Lower leg skin (tissue), 4 donors: ENCODE measurements around the gene MAST3. TPM values are rescaled to one million over a fixed set of nuclear protein-coding genes. Genes with fewer than 3 reads are reported as not detected.

Experiments used
- DNase-seq, 2 donors: peaks; one replicate each; pipeline ENCODE4 v3.0.0-alpha.2; 2019; ENCODE audit warnings: low spot score in 2 of 2
- H3K4me3 ChIP-seq: fragments of 200-600 bp; sonication (generic); 2 replicates; pipeline ENCODE4 v1.5.1; 2017; ENCODE audit warnings: mild to moderate bottlenecking, low read depth; ENCODE audit not compliant: poor library complexity, severe bottlenecking
- CTCF ChIP-seq, 3 donors: fragments of 450-650 bp; IDR thresholded peaks; one replicate each; pipeline ENCODE4 v1.5.1; 2016; ENCODE audit warnings: antibody characterized with exemption in 3 of 3, mild to moderate bottlenecking in 3 of 3, moderate library complexity in 2 of 3
- POLR2A ChIP-seq, 2 donors: fragments of 450-650 bp; IDR thresholded peaks; one replicate each; pipeline ENCODE4 v1.6.1; 2016 to 2017; ENCODE audit warnings: antibody characterized with exemption in 2 of 2, mild to moderate bottlenecking in 1 of 2, moderate library complexity in 1 of 2
- WGBS, 2 donors: methylation state at CpG; one replicate each; pipeline ENCODE4 v1.1.5; 2018; 5-methylcytosine and 5-hydroxymethylcytosine counted together
- intact Hi-C: fragments of 100-400 bp; cut with DNase I; formaldehyde crosslinking; loops from one replicate; pipeline ENCODE4 v1.15.0; 2023; ENCODE audit warnings: low total_unique reads
- total RNA-seq, 4 donors: library from RNA; depleted of rRNA; stranded (reverse); fragments of >200 nt; gene quantifications; one replicate each; pipeline ENCODE4 v1.1.0, GENCODE V29; 2016

MAST3 gene
- total RNA-seq, 4 donors from 2014 or later = 12.9 to 19.8 (median 17.0) TPM

GRCh38 chr19:18150776-18151624 is 53.4 kb downstream of the MAST3 start:
- DNase-seq = no peak
- no peak for TF ChIP-seq POLR2A (IDR thresholded peaks at IDR 0.05)
- TF ChIP-seq CTCF (IDR thresholded peaks at IDR 0.05) = no peak
- intact Hi-C loops = no loop called here
- 86 to 87% methylated on average over 18 of the region's 18 CpGs for WGBS, 2 donors
- no peak overlapping the region for H3K4me3 ChIP-seq

- intact Hi-C loops = no loop called here
- peak overlapping the region; percentile 26 for H3K4me3 ChIP-seq
- TF ChIP-seq CTCF (IDR thresholded peaks at IDR 0.05) (peak in 1 of 3 donors; percentile 61), POLR2A (IDR thresholded peaks at IDR 0.05) (no peak)
- peak; percentile 97 to 100 for DNase-seq
- WGBS, 2 donors = 1% methylated on average over 22 of the region's 22 CpGs
Measured at GRCh38 chr19:18152442-18152816, 54.9 kb downstream of the MAST3 start.

- H3K4me3 ChIP-seq = peak within 1 kb of the TSS; percentile 76
- peak; percentile 100 for DNase-seq
- WGBS, 2 donors = 1% methylated on average over 39 to 58 of the region's 86 CpGs
- no peak for TF ChIP-seq POLR2A (IDR thresholded peaks at IDR 0.05)
- TF ChIP-seq CTCF (IDR thresholded peaks at IDR 0.05) = no peak
- intact Hi-C loops = no loop called here
Measured at GRCh38 chr19:18152817-18153555, 55.4 kb downstream of the MAST3 start, which contains the start of gene PIK3R2. Gene PIK3R2, plus strand, starts transcription at chr19:18153163. Its CDS starts 2,717 bp downstream, at chr19:18155880.

DNA sequence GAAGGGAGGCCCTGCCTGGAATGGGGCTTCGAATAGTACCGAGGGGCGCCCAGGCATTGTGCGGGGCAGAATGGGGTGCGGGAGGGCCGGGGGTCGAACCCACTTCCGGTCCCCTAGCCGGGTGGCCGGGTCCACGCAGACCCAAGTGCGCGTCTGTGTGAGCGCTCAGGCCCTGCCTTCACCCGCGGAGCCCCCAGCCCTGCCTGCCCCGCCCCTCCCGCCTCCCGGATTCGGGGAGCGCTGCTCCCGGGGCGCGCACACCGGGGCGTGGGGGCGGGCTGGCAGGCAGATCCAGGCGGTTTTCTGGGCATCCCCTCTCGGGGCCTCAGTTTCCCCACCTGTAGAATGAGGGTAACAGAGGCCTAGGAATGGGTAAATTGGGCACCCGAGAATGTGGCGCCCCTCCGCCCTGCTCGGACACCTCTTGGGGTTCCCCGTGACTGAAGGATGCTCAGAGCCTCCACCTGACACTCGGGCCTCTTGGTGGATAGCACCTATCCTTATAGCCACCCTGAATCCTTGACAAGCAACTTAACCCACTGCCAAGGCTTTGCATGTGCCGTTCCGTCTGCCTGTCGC is 56.1 kb downstream of the MAST3 start:
- no peak for DNase-seq
- WGBS, 2 donors = 1% methylated on average over 20 to 23 of the region's 38 CpGs
- intact Hi-C loops = no loop called here
- H3K4me3 ChIP-seq = peak overlapping the region; percentile 76
- no peak for TF ChIP-seq CTCF (IDR thresholded peaks at IDR 0.05)
- no peak for TF ChIP-seq POLR2A (IDR thresholded peaks at IDR 0.05)

GRCh38 chr19:18155095-18156087 is 57.8 kb downstream of the MAST3 start:
- intact Hi-C loops = no loop called here
- DNase-seq = no peak
- no peak overlapping the region for H3K4me3 ChIP-seq
- no peak for TF ChIP-seq CTCF (IDR thresholded peaks at IDR 0.05)
- 80 to 90% methylated on average over 25 to 29 of the region's 43 CpGs for WGBS, 2 donors
